T-helper 1 cell treated with Interleukin-12 subunit alpha and Interleukin-12 subunit beta and Interleukin-4 antibody, amounts not matched to agents 30 ng/mL and 1 ng/mL, for 36 hours (primary cell): ENCODE results near the gene OMG. TPM values are rescaled to one million over a fixed set of nuclear protein-coding genes. Genes with fewer than 3 reads are reported as not detected.
"Not testable (repeated sequence)": the region's sequence is repeated elsewhere in the genome, so short reads cannot be mapped to it uniquely, and the experiment has no call there.

ENCODE experiments used
- intact Hi-C: fragments of 100-400 bp; cut with micrococcal nuclease; formaldehyde crosslinking; loops from one replicate; pipeline ENCODE4 v1.15.1; 2024
- total RNA-seq: library from RNA; stranded (reverse); gene quantifications from 2 replicates; pipeline ENCODE4 v1.2.3, GENCODE V29; 2022

Gene OMG
- total RNA-seq, 1 donor from 2014 or later: 0.25 TPM

DNA sequence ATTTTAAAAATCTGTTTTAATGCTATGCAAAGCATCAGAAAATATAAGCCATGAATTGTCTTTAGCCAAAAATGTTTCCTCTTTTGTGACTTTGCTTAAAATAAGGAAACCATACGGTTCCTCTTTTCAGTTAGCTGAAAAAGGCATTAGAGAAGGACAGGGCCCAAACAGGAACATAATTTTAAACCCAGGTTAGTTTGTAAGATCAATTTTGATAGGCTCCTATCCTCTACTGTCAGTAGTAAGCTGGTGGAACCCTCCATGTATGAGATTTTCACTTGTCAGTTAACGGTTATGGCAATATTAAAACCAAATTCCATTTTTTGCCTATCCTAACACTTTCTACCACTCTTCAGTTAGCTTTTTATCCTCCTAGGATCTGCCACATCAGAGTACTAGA is 12.5 kb upstream of the OMG start:
- intact Hi-C loops: no loop called here

GRCh38 chr17:31308372-31309334 is 11.6 kb upstream of the OMG start:
- intact Hi-C loops: no loop called here

GRCh38 chr17:31307640-31308039 is 10.6 kb upstream of the OMG start:
- intact Hi-C loops: loop anchor here (2.0 kb wide), 1 partner anchor 13 kb away; the partner anchor contains the start of gene EVI2A

- intact Hi-C loops: no loop called here
Measured at GRCh38 chr17:31299624-31300023, 2.6 kb upstream of the OMG start.

- intact Hi-C loops: no loop called here
Measured at GRCh38 chr17:31296142-31296541, 897 bp downstream of the OMG start.

DNA sequence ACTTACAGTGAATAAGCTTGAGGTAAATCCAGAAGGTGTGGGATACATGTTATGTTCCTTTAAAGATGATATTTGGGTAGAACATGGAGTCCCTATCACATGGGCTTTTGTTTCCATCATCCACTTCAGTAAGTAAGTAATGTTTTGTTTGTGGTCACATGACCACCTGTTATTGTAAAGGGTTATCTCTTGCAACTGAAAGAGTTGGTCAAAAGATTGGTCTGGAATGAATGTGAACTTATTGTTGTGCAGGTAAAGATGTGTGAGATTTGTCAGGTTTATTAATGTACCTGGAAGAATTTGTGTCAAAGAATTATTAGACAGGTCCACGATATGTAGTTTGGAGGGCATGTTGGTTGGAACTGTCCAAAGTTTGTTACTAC is 1.6 kb downstream of the OMG start:
- intact Hi-C loops: no loop called here

DNA sequence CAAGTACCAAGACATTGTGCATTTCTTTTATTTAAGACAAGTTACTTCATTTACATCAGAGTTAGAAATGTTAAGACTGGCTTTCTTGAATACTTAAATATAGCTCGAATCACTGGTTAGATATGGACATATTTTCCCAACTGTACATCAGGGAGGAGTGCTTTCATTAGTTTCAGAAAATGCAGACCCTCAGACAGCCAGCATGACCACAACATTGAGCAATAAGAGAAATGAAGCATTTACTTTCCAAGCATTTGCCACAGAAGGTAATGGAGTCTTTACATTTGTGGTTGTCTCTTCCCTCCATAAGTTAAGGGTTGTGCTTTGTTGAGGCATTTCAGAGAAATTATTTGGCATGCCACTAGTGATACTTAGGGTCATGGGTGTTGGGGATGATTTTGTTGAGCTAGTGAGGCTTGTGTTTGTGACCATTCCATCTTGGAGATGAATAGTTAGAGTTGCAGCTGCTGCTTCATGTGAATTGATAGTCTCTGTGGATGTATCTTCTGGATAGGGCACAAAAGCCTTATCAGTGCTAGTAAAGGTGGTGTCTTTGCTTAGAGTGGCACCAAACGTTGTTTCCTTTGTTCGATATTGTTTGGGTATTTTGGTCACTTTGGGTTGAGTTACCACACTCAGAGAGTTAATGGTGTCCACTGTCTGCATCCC is 2.1 kb downstream of the OMG start:
- intact Hi-C loops: no loop called here

GRCh38 chr17:31294231-31294630 is 2.8 kb downstream of the OMG start:
- intact Hi-C loops: no loop called here

GRCh38 chr17:31293581-31293980 is 3.5 kb downstream of the OMG start:
- intact Hi-C loops: no loop called here

- intact Hi-C loops: no loop called here
Measured at GRCh38 chr17:31291820-31292219, 5.2 kb downstream of the OMG start.

DNA sequence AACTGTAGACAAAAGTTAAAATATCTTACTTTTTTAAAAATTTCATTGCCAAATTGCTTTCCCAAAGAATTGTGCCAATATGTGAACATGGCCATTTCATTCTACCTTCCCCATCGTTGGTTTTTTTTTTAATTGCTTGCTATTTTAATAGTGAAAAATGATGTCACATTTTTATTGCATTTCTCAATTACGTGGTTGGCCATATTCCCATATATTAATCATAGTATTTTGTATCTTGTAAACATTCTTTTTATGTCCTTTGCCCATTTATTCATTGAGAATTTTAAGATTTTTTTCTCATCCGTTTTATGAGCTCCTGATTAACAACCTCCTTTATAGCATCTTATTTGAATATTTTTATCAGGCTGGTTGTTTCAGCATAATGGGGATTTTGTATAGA is 7.2 kb downstream of the OMG start:
- intact Hi-C loops: no loop called here

- intact Hi-C loops: not testable (repeated sequence)
Measured at GRCh38 chr17:31287932-31288331, 9.1 kb downstream of the OMG start.

DNA sequence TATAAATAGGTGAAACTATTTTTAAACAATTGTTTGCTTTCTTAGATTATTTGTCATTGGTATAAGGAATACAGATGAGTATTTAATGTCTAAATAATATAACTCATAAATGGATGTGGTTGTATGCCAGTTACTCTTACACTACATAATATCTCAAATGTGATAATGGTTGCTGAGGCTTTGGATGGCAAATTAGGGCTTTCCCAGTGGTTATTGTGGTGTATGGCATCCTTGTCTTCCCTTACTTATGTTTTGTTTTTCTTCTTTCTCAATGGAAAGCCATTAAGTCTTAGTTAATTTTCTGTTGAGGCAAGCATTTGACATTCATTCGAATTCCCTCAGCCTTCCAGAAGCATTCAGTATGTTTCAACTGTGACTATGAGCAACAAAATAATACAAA is 10.5 kb downstream of the OMG start:
- intact Hi-C loops: no loop called here

GRCh38 chr17:31283841-31284240 is 13.2 kb downstream of the OMG start:
- intact Hi-C loops: no loop called here

- intact Hi-C loops: no loop called here
Measured at GRCh38 chr17:31281061-31281460, 16.0 kb downstream of the OMG start.

DNA sequence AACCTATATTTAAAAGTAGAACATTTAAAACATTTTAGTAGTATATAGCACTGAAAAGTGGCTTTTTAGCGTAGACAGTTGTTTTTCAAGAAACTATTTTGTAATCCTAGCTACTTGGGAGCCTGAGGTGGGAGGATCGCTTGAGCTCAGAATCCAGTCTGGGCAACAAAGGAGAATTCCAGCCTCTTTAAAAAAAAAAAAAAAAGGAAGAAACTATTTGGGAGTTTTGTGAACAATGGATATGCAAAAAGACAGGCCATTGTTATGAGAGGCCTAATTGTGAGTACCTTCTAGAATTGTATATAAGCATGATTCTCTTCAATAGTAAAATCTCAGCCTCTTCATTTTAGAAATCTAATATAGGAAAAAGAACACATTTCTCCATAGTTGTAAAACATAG is 17.6 kb downstream of the OMG start:
- intact Hi-C loops: no loop called here

DNA sequence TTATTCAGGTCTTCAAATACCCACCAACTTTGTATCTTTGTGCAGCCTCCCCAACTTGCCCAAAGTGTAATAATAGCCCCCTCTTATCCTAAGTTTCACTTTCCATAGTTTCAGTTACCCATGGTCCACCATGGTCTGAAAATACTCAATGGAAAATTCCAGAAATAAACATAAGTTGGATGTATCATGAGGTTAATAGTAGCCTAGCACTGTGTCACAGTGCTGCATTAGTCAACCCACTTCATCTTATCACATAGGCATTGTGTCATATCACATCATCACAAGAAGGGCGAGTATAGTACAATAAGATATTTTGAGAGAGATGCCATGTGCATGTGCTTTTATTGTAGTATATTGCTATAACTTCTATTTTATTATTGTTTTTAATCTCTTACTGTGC is 21.9 kb downstream of the OMG start:
- intact Hi-C loops: no loop called here

GRCh38 chr17:31274252-31274651 is 22.8 kb downstream of the OMG start:
- intact Hi-C loops: no loop called here

- intact Hi-C loops: no loop called here
Measured at GRCh38 chr17:31273516-31273915, 23.5 kb downstream of the OMG start.

GRCh38 chr17:31272803-31273202 is 24.2 kb downstream of the OMG start:
- intact Hi-C loops: no loop called here

- intact Hi-C loops: no loop called here
Measured at GRCh38 chr17:31272236-31272635, 24.8 kb downstream of the OMG start.

GRCh38 chr17:31269578-31269983 is 27.5 kb downstream of the OMG start:
- intact Hi-C loops: no loop called here
